Adrenal gland (tissue), 12 donors: ENCODE results near the gene SCUBE3. TPM values are rescaled to one million over a fixed set of nuclear protein-coding genes. Genes with fewer than 3 reads are reported as not detected.

ENCODE experiments used
- DNase-seq, 7 donors: peaks; one replicate each; pipeline ENCODE4 v3.0.0-alpha.2; 2019 to 2020
- H3K27ac ChIP-seq, 5 donors: fragments of 200-600 bp; sonication (generic) in 4 of 5; 1 replicate in 3 of 5; 2 replicates in 2 of 5; pipeline versions ENCODE4 v1.5.1 to v1.8.0; 2016 to 2020; ENCODE audit warnings: mild to moderate bottlenecking in 1 of 5
- H3K27me3 ChIP-seq: fragments of 200-600 bp; 2 replicates; pipeline ENCODE4 v1.8.0; 2021
- H3K36me3 ChIP-seq, 2 donors: fragments of 200-600 bp; replicated peaks in 1 of 2; 1 replicate in 1 of 2; 2 replicates in 1 of 2; pipeline versions ENCODE4 v1.5.1 to v1.8.0; 2018 to 2022
- H3K4me1 ChIP-seq, 2 donors: fragments of 200-600 bp; replicated peaks in 1 of 2; 1 replicate in 1 of 2; 2 replicates in 1 of 2; pipeline versions ENCODE4 v1.5.1 to v1.8.0; 2018 to 2021
- H3K4me3 ChIP-seq, 4 donors: fragments of 200-600 bp; sonication (generic) in 3 of 4; one replicate each; pipeline ENCODE4 v1.5.1; 2016 to 2018
- H3K9me3 ChIP-seq, 3 donors: fragments of 200-600 bp; sonication (generic) in 1 of 3; replicated peaks in 1 of 3; 1 replicate in 2 of 3; 2 replicates in 1 of 3; pipeline versions ENCODE4 v1.5.1 to v1.8.0; 2016 to 2021
- POLR2A ChIP-seq, 2 donors: fragments of 450-650 bp; IDR thresholded peaks; one replicate each; pipeline ENCODE4 v1.6.1; 2017; ENCODE audit warnings: antibody characterized with exemption in 2 of 2, mild to moderate bottlenecking in 2 of 2, moderate library complexity in 1 of 2
- WGBS, 4 donors: extraction: QIAGEN DNeasy Blood & Tissue Kit in 2 of 4; methylation state at CpG; one replicate each; pipeline versions ENCODE4 v1.1.5 to v1.1.7; 2013 to 2017; 5-methylcytosine and 5-hydroxymethylcytosine counted together
- intact Hi-C, 2 donors: fragments of 100-400 bp; cut with DNase I; formaldehyde crosslinking; loops; one replicate each; pipeline versions ENCODE4 v1.14.1 to v1.15.0; 2022 to 2023
- polyA plus RNA-seq, 3 donors: library from polyadenylated mRNA; stranded (reverse); fragments of 200-250 nt in 2 of 3; fragments of 350-450 nt in 1 of 3; fragmentation: Illumina TruSeq in 1 of 3; extraction: RNeasy Lipid Tissue Mini Kit (QIAGEN cat#74804) in 1 of 3; gene quantifications; one replicate each; pipeline ENCODE4 v1.2.3, GENCODE V29; 2013 to 2014
- total RNA-seq, 9 donors: library from RNA; depleted of rRNA in 4 of 9; stranded (reverse); fragments of >200 nt in 4 of 9; fragments of 120-200 nt in 1 of 9; fragmentation: NEBNext Ultra II Directional in 1 of 9; extraction: Animal tissue kit (Norgen Biotek cat#: 25700) in 1 of 9; gene quantifications; one replicate each; pipeline versions ENCODE4 v1.1.0 to v1.2.4, GENCODE V29; 2013 to 2023
- TF ChIP-seq, protein P1 (sequence below), 6 experiments: fragments of 450-650 bp in 4 of 6; fragments of 200-600 bp in 2 of 6; sonication (generic) in 1 of 6; IDR thresholded peaks; 1 replicate in 5 of 6; 2 replicates in 1 of 6; pipeline versions ENCODE4 v1.5.1 to v1.8.0; 2016 to 2021; ENCODE audit warnings: antibody characterized with exemption in 6 of 6, mild to moderate bottlenecking in 2 of 6, moderate library complexity in 1 of 6
- donor health status: healthy with polysubstance abuse.
- donor health status: Bipolar disorder and iron deficiency.
- donor health status: DM: yes; HTN: yes; CAD: no.
- donor health status: DM: no; HTN: no; CAD: no.
- donor health status: DM: no; HTN: no; CAD: no.
- donor health status: DM: yes; HTN: yes; CAD: no.

SCUBE3 gene
- total and polyA plus RNA-seq, 12 donors: 0.50 to 32.8 (median 5.4) TPM

DNA sequence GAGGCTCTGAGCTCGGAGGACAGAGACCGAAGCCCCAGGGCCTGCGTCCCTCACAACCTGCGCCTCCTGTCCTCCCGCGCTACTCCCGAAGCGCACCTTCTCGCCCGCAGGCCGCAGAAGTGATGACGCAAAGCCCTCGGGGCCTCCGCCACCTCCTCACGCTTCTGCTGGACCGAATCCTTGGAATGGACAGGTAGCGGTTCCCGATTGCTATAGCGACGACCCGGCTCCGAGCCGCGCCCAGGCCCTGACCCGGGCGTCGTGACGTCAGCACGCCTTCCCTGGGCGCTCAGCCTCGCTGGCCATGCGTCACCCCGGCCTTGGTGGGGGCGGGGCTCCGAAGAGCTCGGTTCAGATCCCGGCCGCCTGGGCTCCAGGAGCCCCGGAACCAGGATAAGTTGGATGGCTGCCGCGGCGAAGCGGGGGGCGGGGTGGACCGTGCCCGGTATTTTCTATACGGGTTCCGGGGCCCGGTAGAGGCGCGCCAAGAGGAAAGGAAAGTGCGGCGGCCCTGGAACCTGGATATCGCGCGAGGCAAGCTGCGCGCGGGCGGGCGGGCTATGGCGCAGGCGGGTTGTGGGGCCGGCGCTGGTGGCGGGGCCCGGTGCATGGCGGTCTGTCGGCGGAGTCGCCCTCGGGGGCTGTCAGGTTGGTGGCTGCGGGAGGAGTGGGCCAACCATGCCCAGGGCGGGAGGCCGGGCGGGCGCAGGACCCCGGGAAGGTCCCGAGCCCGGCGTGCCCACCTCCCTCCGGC is 45.6 kb downstream of the SCUBE3 start, which contains the start of gene ZNF76:
Gene ZNF76 (plus strand): TSS at position 542 of the 754 bp plus-strand sequence. CDS start 21,417 bp downstream, outside the sequence.
- DNase-seq: peak; percentile 98 to 100 (median 99)
- WGBS, 4 donors: 0% methylated on average over 1 to 76 of the region's 82 CpGs
- Histone ChIP-seq H3K9me3 (no peaks in the 10 kb centered on the region), H3K4me1 (peaks cover 6 to 44% of the 10 kb centered on the region in 2 donors), H3K27ac (peak within 1 kb of the TSS; percentile 86 to 99 (median 93)), H3K36me3 (no peaks in the 10 kb centered on the region), H3K27me3 (no peaks in the 10 kb centered on the region), H3K4me3 (peak within 1 kb of the TSS; percentile 30 to 88 (median 72))
- intact Hi-C loops: no loop called here
- peak; percentile 71 for TF ChIP-seq POLR2A (IDR thresholded peaks at IDR 0.05)
- TF ChIP-seq, protein P1, sequence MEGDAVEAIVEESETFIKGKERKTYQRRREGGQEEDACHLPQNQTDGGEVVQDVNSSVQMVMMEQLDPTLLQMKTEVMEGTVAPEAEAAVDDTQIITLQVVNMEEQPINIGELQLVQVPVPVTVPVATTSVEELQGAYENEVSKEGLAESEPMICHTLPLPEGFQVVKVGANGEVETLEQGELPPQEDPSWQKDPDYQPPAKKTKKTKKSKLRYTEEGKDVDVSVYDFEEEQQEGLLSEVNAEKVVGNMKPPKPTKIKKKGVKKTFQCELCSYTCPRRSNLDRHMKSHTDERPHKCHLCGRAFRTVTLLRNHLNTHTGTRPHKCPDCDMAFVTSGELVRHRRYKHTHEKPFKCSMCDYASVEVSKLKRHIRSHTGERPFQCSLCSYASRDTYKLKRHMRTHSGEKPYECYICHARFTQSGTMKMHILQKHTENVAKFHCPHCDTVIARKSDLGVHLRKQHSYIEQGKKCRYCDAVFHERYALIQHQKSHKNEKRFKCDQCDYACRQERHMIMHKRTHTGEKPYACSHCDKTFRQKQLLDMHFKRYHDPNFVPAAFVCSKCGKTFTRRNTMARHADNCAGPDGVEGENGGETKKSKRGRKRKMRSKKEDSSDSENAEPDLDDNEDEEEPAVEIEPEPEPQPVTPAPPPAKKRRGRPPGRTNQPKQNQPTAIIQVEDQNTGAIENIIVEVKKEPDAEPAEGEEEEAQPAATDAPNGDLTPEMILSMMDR (IDR thresholded peaks at IDR 0.05): peak in 4 of 6 experiments; percentile 40 to 81 (median 64)

DNA sequence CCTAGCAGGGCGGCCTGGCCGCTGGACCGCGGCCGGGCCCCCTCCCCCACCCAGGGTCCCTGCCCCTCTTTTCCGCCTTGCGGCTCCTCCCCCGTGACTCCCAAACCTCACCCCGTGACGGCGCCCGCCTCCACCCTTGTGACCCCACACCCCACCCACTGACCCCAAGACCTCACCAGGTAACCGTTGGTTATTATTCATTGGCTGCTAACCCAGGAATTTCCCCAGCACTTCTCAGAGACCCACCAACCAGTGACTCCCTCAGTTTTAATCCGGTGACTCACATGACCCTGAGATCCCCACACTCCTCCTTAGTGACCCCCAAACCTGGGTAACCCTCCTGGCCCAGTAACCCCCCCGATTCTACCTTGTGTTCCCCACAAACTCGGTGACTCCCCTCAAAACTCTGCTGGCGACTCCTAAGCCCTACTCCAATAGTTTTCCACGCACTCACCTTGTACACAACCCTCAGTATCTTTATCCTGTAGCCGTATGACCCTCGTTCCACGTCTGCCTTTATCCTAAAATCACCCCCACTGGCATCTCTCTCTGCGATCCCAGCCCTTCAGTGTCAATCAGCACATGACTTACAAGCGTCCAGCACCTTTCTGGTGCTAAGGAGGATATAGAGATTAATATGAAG is 46.3 kb downstream of the SCUBE3 start:
- WGBS, 4 donors: 3 to 12% (median 6%) methylated on average over 10 to 23 of the region's 23 CpGs
- no peak for TF ChIP-seq POLR2A (IDR thresholded peaks at IDR 0.05)
- TF ChIP-seq, protein P1 (IDR thresholded peaks at IDR 0.05): no peak
- intact Hi-C loops: no loop called here

DNA sequence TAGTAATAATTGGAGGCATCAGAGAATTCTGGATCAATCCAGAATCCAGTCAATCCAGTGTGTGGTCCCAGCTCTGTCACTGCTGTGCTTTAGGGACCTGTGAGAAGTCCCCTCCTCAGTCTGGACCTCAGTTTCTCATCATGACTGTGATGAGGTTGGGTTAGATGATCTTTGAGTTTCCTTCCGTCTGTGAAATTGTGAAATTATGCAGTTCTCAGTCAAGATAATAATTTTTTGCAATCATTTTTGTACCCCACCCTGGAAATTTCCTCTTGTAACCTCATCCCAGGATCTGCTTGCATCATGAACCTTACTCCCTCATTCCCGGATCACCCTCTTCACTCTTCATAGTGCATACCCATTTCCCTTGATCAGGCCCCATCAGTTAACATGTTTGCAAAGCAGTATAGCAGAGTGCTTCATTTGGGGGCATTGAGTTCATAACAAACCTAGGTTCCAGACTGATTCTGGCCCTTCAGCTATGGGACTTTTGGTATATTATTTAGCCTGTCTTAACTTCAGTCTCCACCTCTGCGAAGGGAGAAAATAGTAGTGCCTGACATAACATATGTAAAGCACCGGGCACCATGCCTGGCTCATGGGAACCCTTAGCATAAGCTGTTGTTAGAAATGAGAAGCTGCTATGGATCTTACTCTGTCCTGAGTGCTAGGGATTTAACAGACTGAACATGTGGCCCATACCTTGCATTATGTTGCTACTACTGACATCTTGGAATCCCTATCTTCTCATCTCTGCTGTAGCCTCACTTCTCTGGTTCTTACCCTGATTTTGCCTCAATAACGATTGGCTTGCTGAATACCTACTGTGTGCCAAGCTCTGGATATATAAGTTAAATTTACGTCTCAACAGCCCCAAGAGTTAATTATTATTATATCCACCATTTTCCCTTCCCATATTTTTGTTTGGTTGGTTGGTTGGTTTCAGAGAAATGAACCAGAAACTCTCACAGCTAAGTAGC is 47.1 kb downstream of the SCUBE3 start:
- peak overlapping the region; percentile 51 to 99 (median 90) for H3K27ac ChIP-seq
- WGBS, 4 donors: 80 to 84% (median 81%) methylated on average over 6 of the region's 6 CpGs
- no peak for TF ChIP-seq POLR2A (IDR thresholded peaks at IDR 0.05)
- TF ChIP-seq, protein P1 (IDR thresholded peaks at IDR 0.05): no peak
- peak overlapping the region in 2 of 4 donors; percentile 70 to 88 for H3K4me3 ChIP-seq
- peaks cover 6 to 35% of the 10 kb centered on the region in 2 donors for H3K4me1 ChIP-seq
- H3K36me3 ChIP-seq: no peaks in the 10 kb centered on the region
- no peaks in the 10 kb centered on the region for H3K9me3 ChIP-seq
- no peak for DNase-seq
- intact Hi-C loops: no loop called here
- H3K27me3 ChIP-seq: no peaks in the 10 kb centered on the region

More for the DNA sequence above, 46.3 kb downstream of the SCUBE3 start:
- peak; percentile 63 to 83 (median 78) for DNase-seq
- peak overlapping the region; percentile 51 to 99 (median 90) for H3K27ac ChIP-seq
- peaks cover 6 to 43% of the 10 kb centered on the region in 2 donors for H3K4me1 ChIP-seq
- H3K36me3 ChIP-seq: no peaks in the 10 kb centered on the region
- peak overlapping the region; percentile 21 to 88 (median 72) for H3K4me3 ChIP-seq
- H3K27me3 ChIP-seq: no peaks in the 10 kb centered on the region
- no peaks in the 10 kb centered on the region for H3K9me3 ChIP-seq
